LoVo (cell line): ENCODE measurements around the gene SUPT7L.
"Not testable (repeated sequence)": the region's sequence is repeated elsewhere in the genome, so short reads cannot be mapped to it uniquely, and the experiment has no call there.

Experiments
- DNase-seq: peaks from one replicate; pipeline ENCODE4 v3.0.0-alpha.2; 2016; ENCODE audit warnings: low spot score

SUPT7L gene

GRCh38 chr2:27685006-27685405, 21.6 kb upstream of the SUPT7L start:
- DNase-seq = not testable (repeated sequence)

- DNase-seq = peak; percentile 85
These were observed 20.1 kb upstream of the SUPT7L start for GRCh38 chr2:27683390-27684071.

- DNase-seq = peak; percentile 72
These were observed 18.9 kb upstream of the SUPT7L start for GRCh38 chr2:27682334-27682771.

GRCh38 chr2:27681841-27682240, 18.4 kb upstream of the SUPT7L start:
- peak; percentile 61 for DNase-seq

GRCh38 chr2:27680571-27680970, 17.2 kb upstream of the SUPT7L start:
- DNase-seq = no peak

- no peak for DNase-seq
These were observed 9.5 kb upstream of the SUPT7L start for GRCh38 chr2:27672723-27673486.

GRCh38 chr2:27671235-27671634, 7.8 kb upstream of the SUPT7L start:
- no peak for DNase-seq

GRCh38 chr2:27667446-27667845, 4.0 kb upstream of the SUPT7L start:
- DNase-seq = no peak

- no peak for DNase-seq
These were observed 1.4 kb upstream of the SUPT7L start for GRCh38 chr2:27664622-27665363.

GRCh38 chr2:27664154-27664574, 750 bp upstream of the SUPT7L start:
- DNase-seq = no peak

GRCh38 chr2:27661371-27661770, 2.0 kb downstream of the SUPT7L start:
- DNase-seq = no peak

GRCh38 chr2:27655155-27655951, 8.1 kb downstream of the SUPT7L start:
- DNase-seq = no peak

GRCh38 chr2:27653397-27653796, 10.0 kb downstream of the SUPT7L start:
- DNase-seq = no peak

GRCh38 chr2:27652790-27653189, 10.6 kb downstream of the SUPT7L start:
- DNase-seq = no peak

GRCh38 chr2:27652341-27652740, 11.1 kb downstream of the SUPT7L start:
- DNase-seq = no peak

- no peak for DNase-seq
These were observed 12.4 kb downstream of the SUPT7L start for GRCh38 chr2:27651056-27651455.

- DNase-seq = no peak
These were observed 15.7 kb downstream of the SUPT7L start for GRCh38 chr2:27647737-27648136.

- DNase-seq = no peak
These were observed 16.1 kb downstream of the SUPT7L start for GRCh38 chr2:27647289-27647688.

GRCh38 chr2:27645197-27645596, 18.2 kb downstream of the SUPT7L start:
- no peak for DNase-seq

- DNase-seq = no peak
These were observed 22.6 kb downstream of the SUPT7L start for GRCh38 chr2:27640722-27641245.

GRCh38 chr2:27638709-27639108, 24.7 kb downstream of the SUPT7L start:
- DNase-seq = no peak
